Activated T-helper 1 cell treated with anti-CD3 and anti-CD28 coated beads, Interleukin-2, amount 50 U/mL, for 16 hours (primary cell): ENCODE data around the gene GJD4.
A peak's percentile ranks its signal among the peaks of the same experiment; 100 is the strongest.

Source experiments
- DNase-seq, 2 donors: peaks; one replicate each; pipeline ENCODE4 v3.0.0-alpha.2; 2020; ENCODE audit warnings: low read depth in 1 of 2, low spot score in 1 of 2

GJD4 gene

DNA sequence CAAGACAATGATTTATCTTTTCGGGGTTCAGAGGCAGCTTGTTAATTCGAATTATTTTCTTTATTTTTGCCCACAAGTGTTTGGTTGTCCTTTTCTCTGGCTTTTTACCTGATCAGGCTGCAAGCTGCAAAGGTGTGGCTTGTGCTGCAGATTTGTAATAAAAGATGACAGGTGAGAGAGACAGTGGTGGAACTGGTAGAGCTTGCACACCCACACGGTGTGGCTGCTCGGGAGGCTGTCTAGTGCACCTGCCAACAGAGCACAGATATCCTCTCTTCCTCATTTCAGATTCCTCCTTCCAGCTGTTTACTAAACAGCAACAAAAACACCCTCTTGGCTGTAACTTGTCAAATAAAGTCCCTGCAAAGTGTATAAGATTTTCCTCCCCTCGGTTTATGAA is 9.2 kb downstream of the GJD4 start:
- no peak for DNase-seq

GRCh38 chr10:35626971-35627507 is 21.9 kb downstream of the GJD4 start:
- DNase-seq = no peak

GRCh38 chr10:35631404-35631803 is 26.3 kb downstream of the GJD4 start:
- DNase-seq = no peak

- DNase-seq = no peak
Observed at GRCh38 chr10:35632027-35632426, 26.9 kb downstream of the GJD4 start.

GRCh38 chr10:35633006-35633980 is 28.2 kb downstream of the GJD4 start:
- DNase-seq = no peak

- no peak for DNase-seq
Observed at GRCh38 chr10:35635576-35635975, 30.4 kb downstream of the GJD4 start.

DNA sequence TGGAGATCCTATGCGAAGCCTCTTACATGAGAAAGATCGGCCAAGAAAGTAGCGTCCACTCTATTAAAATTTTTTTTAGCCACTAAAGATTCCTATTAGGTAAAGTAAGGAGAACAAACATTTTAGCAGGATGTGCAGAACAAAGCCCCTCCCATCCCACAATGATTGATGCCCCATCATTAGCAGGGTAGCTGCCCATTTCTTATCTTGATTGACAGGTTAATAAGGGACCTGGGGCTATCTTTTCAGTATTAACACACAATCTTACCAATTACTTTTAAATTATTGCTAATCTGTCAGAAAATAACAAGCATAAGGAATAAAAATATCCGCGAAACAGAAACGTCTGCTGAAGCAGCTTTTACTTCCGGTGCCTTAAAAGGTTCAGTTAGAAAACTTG is 31.8 kb downstream of the GJD4 start:
- no peak for DNase-seq

DNA sequence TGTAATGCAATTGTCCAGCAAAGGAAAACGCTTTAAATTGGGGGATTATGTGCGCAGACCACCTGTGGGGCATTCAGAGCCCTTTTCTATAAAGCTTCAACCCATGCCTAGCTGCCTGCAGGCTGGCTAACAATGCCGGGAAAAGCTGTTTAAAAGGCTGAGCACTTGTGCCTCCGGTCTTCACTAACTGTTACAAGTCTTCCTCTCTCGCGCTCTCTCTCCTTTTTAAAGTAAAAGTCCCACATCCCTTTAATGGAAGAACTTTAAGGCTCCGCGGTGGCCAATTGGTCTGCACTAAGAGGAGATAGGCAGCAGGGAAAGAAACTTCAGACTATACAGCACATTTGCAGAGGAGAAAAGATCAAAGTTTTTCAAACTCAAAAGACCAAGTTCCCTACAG is 32.3 kb downstream of the GJD4 start:
- DNase-seq = no peak

DNA sequence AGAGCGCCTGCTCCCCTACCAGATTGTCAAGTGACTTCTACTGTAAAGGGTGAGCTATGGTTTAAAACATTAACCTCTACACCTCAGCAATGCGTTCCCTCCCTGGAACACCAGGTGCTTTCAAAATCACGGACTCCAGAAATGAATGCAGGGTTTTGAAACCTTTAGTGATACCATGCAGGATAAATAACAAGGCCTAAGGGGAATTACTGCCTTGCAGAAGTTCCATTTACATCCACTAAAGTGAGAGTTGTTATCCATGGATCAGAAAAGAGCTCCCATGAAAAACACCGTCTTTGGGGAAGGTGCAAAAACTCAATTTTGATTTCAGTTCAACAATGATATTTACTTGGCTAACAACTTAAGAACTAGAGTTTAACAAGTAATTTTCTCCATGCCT is 33.0 kb downstream of the GJD4 start:
- no peak for DNase-seq

- DNase-seq = no peak
Observed at GRCh38 chr10:35639021-35639727, 34.0 kb downstream of the GJD4 start.

GRCh38 chr10:35639728-35640401 is 34.7 kb downstream of the GJD4 start:
- no peak for DNase-seq

DNA sequence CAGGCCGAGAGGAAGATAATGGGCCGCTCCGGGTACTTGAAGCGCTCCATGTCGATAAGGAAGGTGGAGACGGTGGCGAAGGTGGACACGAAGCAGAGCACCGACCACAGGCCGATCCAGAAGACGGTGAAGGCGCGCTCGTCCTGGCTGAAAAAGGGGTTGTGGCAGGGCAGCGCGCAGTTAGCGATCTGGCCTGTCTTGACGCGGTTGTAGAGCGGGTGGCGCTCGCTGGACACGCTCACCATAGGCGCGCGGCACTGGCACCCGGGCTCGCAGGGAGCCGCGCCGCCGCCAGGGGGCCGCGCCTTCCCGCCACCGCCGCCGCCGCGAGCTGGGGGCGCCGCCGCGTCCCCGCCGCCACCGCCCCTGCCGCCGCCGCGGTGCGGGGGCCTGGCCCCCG is 35.3 kb downstream of the GJD4 start:
- DNase-seq = no peak

- no peak for DNase-seq
Observed at GRCh38 chr10:35640951-35641675, 36.0 kb downstream of the GJD4 start.

GRCh38 chr10:35641676-35642034 is 36.5 kb downstream of the GJD4 start:
- DNase-seq = no peak

DNA sequence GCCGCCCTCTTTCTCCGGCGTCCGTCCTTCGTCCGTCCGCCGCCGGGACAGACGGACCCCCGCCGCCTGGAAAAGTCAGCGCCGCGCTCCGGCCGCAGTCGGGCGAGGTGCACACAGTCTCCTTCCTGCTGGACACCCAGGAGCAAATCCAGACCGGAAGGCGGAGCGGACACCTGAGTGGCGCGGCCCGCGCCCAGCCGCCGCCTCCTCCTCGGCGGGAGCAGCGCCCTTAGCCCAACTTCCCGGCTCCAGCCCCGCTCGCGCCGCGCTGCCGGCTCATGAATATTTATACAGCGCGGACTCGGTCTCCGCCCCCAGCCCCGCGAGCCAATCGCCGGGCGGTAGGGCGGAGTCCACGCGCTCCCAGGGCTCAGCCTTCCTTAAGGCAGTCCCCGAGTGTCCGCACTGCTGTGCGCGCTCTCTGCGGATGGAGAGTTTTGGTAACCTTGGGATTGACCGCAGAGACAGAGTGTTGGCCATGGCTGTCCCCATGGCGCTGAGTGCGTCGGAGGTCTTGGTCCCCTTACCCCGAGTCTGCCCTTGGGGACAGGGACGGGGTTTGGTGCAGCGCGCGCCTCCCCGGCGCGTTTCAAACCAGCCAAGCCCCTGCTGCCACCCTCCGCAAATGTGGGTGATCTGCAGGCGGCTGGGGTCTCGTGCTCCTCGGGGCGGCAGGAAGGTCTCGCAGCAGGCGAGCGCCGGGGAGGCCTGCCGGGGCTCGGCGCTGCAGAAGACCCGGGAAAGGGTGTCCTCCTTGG is 37.1 kb downstream of the GJD4 start, which contains the start of gene FZD8:
FZD8 (minus strand) TSS at position 262 of the 758 bp plus-strand sequence. CDS start 867 bp downstream, outside the sequence.
- peak; percentile 41 to 55 for DNase-seq

DNA sequence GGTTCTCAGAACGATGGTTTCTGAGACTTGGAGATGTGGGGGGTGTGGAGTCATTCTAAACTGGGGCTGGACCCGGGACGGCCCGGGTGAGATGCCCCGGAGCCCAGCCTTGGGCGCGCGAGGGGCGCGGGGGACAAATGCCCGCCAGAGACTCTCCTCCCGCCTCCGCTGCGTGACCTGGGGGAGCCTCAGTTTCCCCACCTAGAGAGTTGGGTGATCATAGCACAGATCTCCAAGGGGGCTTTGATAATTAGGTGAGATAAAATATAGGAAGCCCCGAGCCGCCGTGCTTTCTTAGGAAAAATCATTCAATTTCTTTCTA is 37.6 kb downstream of the GJD4 start:
- DNase-seq = no peak

GRCh38 chr10:35643151-35644049 is 38.3 kb downstream of the GJD4 start:
- no peak for DNase-seq

DNA sequence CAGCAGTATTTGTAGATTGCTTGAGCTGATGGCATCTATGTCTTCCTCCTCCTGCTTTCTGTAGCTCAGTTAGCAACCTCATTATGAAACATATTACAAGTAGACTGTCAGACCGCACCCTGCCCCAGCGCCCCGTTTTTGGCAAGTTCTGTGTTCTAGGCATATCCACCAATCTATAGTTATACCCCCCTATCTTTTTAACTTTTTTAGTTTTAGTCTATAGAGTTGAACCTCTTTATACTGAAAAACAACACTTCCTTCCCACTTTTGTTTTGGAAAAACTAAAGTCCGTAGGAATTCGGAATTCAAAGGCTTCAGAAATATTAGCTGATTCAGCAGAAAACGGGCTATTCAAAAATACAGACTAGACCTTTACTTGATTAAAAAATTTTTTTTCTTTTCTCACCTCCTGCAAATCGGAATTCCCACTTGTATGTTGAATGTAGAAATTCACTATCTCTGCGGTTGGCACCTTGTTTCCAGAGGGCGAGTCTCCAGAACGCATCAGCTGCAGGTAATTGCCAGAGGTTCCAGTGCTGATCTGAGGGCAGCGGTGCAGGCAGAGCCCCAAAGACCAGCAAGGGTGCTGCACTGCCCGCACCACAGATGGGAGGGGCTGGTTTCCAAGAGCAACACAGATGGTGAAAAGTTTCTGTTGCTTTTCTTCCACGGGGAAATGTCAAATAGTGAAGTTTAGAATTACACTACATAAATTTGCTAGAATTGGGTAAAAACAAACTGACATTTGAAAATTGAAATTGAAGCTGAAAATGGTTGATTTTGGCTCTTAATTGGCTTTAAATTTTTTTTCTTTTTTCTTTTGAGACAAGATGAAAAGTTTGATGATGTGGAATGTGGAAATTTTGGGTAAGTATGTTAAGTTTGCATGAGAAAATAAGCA is 39.2 kb downstream of the GJD4 start:
- no peak for DNase-seq
